GM18861 (cell line): Measurements from ENCODE around the gene SLC8B1.

Source experiments
- ATAC-seq: cut with Tn5 transposase; IDR thresholded peaks from one replicate; pipeline ENCODE4 v1.9.1; 2021; ENCODE audit not compliant: unreplicated experiment

Gene SLC8B1

DNA sequence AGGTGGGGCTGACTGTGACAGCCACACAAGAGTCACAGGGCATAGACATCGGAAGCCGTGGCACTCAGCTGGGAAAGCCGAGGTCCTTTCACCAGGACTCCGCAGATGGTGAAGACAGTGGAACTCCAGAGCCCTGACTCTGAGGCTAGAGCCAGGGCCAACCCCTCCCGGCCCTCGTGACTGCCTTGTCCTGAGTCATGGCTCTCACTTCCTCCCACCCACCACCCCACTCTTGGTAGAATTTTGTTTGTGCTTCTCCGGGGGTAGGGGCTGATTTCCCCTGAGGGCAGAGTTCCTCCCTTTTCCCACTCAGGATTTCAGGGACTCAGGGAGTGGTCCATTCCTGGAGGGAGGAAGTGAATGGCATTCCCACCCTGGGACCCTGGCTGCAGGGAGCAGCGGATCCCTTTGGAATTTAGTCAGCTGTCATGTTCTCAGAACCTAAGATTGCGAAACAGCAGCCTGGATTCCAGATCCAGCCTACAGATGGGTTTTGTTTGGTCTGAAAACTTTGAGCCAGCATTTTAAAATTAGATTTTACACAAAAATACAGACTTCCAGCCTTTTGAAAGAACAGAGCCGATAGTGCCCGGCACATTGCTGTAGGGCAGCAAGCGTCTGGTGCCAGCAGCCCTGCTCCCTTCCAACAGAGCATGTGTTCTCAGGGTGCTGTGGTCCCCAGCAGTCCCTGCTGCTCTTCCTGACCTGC, 62.9 kb downstream of the SLC8B1 start:
- ATAC-seq = no peak

DNA sequence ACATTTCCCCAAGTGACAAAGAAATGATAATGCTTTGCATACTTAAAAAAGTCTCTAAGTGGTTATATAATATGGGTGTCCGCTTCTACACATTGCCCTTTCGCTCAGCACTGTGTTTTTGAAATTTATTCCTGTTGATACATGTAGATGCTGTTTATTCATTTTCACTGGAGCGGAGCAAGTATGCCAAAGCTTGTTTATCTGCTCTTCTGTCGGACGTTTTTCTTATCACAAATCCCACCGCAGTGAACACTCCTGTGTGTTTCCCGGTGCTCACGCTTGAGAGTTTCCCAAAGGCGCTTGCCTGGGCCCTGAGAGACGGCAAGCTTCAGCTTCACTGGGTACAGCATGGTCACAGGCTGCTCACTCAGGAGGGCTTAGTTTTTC, 63.5 kb downstream of the SLC8B1 start:
- no peak for ATAC-seq

DNA sequence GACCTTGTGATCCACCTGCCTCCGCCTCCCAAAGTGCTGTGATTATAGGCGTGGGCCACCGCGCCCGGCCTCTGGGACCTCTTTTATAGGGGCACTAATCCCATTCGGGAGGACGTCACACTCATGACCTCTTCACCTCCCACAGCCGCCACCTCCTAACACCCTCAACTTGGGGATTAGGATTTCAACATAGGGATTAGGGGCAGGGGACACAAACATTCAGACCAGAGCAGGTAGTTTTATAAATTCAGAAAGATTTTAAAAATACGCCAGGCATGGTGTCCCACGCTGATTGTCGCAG, 64.2 kb downstream of the SLC8B1 start:
- ATAC-seq = no peak

DNA sequence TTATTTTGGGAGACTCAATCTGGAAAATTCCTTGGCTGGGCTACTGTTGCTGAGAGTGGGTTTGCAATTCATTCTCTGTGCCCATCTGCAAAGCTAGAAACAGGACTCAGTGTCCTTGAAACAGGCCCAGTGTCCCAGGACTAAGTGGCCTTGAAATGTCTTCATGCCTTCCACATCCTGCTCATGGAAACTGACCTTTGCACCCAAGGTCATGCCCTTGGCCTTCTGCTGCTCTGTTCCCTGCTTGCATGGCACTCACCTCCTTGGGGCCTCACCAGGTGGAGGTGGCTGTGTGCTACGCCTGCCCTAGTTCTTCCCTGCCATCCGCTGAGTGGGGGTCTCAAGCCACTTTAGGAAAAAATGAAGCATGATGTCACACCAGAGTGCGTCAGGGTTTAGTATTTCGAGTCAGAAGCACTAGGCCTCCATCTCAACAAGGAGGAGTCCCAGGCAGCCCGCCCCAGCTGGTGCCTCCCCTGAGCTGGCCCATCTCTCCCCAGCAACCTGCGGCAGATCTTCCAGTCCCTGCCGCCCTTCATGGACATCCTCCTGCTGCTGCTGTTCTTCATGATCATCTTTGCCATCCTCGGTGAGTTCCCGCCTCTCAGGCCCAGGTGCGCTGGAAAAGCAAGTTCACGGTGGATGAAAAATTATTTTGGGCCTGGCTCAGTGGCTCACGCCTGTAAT, 65.5 kb downstream of the SLC8B1 start:
- no peak for ATAC-seq

DNA sequence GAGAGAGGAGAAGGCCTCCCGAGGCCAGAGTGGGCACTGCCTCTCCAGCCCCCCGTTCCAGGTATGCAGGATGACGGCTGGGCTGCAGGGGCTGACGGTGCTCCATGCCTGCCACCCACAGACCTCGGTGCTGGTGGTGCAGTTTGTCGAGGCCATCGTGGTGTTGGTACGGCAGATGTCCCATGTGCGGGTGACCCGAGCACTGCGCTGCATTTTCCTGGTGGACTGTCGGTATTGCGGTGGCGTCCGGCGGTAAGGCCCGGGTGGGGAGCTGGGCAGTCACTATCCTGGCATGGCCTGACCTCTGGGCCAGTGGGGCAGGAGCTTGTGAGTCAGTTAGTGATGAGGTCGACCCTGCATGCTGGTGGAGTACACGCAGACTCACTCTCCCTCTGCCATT, 66.3 kb downstream of the SLC8B1 start:
- ATAC-seq = no peak

DNA sequence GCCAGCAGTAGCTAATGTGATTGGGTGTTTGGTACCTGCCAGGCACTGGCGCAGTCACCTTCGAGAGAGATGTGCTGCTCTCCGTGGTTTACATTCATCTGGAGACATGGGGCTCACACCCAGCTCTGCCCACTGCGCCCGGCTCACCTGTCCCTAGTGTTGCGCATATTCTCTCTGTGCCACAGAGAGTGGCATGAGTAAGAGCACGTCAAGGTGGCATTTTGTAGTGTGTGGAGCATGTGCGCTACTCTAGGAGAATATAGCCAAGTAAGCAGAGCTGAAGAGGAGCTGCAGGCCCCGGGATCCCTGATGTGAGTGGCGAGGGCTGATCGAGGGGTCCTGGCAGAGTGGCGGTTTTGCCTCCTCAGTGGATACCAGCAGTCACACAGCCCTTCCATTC, 66.8 kb downstream of the SLC8B1 start:
- ATAC-seq = no peak

DNA sequence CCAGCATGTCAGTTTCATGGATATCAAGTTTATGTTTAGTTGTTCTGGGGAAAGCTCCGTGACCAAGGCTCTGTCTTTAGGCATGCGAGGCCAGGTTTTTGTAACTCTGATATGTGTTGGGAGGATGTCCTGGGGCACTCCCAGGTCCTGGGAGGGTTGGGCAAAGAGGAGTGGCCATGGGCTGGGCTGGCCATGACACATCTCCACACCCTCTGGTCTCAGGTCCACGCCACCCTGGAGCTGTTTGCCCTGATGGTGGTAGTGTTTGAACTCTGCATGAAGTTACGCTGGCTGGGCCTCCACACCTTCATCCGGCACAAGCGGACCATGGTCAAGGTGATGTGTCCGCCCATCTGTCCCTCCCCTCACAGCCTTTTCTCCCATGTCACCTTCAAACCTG, 67.3 kb downstream of the SLC8B1 start:
- ATAC-seq = no peak

DNA sequence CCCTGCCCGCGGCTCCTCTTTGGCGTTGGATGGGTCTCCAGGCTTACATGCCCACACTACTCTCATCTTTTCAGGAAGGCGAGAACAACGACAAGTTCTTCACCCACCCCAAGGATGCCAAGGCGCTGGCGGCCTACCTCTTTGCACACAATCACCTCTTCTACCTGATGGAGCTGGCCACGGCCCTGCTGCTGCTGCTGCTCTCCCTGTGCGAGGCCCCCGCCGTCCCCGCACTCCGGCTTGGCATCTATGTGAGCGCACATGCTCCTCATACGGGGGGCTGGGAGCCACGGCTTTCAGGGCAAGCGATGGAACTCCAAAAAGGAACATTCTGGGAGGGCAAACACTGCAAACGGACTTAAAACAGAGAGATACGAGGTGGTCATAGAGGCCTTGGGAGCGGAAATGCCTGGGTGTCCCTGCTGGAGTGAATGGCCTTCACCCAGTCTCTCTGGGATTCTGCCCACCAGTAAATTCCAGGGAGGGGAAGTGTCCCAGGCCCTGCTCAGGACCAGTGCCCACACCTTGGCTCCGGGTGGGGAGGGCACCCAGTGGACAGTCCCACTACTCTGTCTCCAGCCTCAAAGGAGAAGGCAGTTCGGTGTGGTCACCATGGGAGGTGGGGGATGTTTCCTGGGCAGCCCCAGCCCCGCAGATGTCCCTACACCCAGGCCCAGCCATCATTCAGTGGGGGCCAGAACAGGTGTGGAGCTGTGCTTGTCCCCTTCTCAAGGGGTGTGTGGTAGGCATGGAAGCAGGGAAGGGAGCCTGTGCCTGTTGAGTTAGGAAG, 68.6 kb downstream of the SLC8B1 start:
- no peak for ATAC-seq

DNA sequence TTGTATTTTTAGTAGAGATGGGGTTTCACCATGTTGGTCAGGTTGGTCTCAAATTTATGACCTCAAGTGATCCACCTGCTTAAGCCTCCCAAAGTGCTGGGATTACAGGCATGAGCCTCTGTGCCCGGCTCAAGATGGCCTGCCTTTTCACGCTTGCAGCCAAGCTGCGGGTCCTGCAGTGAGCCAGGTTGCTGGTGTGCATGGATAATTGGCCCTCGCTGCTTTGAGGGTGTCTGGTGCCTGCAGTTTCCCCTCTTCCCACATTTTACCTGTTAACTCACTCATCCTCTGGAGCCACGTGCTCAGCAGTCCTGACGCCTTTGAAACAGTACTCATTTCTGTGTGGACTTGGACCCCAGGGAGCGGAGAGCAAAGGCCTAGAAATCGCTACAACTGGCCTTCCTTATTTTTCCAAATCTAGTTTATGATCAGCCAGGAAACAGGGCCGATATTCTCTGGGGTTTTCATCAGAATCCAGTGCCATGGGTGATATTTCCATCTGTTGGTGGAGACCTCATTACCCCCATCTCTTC, 71.4 kb downstream of the SLC8B1 start:
- no peak for ATAC-seq

DNA sequence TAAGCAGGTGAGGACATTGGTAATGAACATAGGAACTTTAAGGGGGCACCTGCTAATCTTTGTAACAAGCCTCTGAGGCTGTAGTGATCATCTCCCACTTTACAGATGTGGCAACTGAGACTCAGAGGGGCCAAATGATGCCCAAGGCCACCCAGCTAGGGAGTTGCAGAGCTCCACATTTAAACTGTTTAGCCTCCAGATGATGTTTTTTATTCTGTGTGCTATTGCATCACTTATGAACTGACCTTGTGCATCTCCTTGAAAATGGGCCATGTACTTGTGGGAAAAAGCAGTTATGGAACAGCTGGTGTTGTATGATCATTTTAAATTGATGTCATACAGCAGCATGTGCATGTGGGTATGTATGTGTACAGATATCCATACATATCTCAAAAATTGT, 72.2 kb downstream of the SLC8B1 start:
- ATAC-seq = no peak

DNA sequence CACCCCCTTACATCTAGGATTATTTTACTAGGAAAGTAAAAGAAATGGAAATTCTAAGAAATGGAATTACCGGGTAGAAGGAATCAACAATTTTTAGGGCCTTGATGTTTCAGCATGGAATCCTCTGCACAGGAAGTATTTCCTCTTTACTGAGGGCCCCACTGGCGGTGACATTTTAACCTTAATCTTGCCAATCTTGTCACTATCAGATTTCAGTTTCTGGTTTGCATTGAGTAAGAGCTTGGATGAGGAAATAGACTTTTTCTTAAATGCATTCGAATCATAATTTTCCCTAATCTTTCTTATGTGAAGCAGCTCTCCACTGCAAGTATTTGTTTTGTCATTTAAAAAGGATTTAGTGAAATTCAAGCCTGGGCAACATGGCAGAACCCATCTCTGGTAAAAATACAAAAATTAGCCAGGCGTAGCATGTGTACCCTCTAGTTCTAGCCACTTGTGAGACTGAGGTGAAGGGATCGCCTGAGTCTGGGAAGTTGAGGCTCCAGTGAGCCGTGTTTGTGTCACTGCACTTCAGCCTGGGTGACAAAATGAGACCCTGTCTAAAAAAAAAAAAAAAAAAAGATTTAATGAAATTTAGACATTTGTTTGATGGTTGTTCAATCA, 73.0 kb downstream of the SLC8B1 start:
- ATAC-seq = no peak

DNA sequence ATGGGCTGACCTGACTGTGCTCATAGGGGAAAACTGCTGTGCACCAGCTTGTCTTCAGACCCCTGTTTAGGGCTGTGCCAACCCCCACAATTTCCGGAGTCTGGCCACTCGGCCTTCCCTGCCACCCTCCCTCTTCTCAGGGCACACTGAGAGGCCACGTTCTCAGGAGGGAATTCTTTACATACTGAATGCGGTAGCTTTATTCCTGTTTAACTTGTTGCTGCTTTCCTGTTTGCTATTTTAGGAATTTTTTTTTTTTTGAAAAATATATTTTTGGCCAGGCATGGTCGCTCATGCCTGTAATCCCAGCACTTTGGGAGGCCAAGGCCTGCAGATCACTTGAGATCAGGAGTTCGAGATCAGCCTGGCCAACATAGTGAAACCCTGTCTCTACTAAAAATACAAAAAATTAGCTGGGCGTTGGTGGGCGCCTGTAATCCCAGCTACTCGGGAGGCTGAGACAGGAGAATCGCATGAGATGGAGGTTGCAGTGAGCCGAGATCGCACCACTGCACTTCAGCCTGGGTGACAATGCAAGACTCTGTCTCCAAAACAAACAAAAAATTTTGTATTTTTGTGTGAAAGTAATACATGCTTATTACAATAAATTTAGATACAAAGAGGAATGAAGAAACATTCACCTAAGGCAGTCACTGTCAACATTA, 74.1 kb downstream of the SLC8B1 start:
- no peak for ATAC-seq

DNA sequence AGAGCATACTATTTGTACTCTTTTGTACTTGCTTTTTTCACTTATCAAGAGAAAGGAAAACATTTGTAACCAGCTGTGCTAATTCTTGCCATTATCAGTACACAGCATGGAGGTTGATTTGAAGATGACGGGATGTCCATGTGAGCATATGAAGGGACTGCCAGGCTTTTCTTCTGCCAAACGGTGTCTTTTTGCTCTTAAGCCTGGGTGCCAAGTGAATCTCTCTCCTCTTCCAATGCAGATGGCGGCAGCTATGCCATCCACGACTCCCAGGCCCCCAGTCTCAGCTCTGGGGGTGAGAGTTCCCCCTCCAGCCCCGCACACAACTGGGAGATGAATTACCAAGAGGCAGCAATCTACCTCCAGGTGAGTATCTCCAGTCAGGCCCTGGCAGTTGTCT, 74.8 kb downstream of the SLC8B1 start:
- ATAC-seq = no peak

DNA sequence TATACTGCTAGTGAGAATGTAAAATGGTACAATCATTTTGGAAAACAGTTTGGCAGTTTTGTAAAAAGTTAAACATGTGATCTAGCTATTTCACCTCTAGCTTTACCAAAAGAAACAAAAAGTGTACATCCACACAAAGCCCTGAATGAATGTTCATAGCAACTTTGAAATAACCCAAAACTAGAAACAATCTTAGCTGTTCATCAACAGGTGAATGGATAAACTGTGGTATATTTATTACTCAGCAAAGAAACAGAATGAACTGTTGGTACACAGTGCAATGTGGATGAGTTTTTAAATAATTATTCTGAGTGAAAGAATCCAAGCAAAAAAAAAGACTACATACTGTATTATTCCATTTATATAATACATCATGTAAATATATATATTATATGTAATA, 77.3 kb downstream of the SLC8B1 start:
- ATAC-seq = no peak

DNA sequence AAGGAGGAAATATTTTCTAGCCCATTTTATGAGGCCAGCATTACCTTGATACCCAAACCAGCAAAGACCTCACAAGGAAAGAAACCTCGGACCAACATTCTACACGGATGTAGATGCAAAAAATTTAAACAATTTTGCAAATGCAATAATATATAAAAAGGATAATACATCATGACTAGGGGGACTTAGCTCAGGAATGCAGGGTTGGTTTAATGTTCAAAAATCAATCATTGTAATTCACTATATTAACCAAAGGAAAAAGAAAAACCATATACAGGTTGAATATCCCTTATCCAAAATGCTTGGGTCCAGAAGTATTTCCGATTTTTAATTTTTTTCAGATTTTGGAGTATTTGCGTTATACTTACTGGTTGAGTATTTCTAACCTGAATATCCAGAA, 80.6 kb downstream of the SLC8B1 start:
- no peak for ATAC-seq

DNA sequence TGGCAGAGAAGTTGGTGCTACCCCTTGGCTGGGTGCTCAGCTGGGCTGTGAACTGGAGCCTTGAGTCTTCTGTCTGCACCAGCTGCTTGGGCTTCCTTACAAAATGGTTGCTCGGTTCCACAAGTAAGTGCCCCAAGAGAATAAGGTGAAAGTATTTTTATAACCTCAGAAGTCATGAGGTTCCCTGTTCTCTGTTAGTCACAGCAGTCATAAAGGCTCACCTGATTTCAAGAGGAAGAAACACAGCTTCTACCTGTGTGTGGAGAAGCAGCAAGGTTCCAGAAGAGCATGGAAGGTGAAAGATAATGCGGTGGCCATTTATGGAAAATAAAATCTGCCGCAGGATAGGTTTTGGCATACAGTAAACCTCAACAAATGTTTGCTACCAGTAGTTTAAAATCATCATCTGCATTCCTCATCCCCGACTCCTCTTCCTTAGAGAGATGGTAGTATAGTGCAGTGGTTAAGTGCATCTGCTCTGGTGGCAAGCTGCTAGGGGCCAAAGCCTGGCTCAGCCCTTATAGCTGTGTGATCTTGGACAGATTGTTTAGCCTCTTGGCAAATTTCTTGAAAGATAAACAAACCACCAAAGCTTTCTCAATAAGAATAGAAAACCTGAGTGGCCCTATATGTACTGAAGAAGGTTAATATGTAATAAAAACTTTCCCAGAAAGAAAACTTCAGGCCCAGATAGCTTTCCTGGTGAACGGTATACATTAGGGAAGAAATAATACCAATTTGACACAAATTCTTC, 81.2 kb downstream of the SLC8B1 start:
- ATAC-seq = no peak

DNA sequence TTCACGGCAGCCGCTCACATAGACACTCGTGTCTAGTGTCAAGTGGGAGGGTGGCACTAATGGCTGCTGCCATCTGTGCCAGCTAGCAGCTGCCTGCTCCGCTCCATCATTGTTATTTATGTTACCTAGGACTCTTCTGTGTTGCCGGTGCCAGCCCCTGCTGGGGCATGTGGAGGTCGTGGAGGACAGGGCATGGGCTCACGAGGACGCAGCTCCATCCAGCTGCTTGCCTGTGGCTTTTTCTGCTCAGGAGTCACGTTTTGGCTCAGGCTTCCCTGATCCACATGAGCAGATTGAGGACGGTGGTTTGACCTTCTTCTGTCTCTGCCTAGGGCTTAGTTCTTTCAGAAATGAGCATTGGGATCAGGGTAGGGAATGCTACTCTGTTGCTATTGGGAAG, 82.4 kb downstream of the SLC8B1 start:
- ATAC-seq = no peak

DNA sequence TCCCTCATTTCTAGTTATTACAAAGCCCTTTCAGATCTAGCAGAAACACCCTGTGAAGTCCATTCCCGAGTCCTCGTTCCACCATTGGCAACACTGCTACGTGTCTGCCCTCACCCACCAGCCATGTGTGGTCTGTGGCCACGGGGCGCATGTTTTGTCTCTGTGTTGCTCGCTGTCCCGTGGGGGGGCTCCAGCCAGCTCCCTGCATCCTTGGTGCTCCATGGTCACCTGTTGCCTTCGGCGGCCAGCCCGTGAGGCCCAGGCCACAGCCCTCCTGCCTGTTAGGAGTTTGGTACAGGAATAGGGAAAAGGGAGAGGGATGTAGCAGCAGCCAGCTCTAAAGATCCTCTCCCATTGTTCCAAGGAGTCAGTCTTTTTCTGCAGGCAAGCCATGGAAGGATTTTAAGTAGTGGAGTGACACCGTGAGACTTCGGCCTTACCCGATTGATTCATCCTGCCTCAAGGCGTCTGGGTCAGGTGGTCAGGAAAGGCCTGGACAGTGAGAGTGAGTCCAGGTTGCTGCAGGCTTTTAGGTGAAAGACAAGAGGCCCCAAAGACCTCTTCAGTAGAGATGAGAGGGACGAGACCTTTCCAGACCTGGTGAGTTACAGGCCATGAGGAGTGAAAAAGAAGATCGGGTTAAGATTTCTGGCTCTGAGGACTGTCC, 83.4 kb downstream of the SLC8B1 start:
- no peak for ATAC-seq

DNA sequence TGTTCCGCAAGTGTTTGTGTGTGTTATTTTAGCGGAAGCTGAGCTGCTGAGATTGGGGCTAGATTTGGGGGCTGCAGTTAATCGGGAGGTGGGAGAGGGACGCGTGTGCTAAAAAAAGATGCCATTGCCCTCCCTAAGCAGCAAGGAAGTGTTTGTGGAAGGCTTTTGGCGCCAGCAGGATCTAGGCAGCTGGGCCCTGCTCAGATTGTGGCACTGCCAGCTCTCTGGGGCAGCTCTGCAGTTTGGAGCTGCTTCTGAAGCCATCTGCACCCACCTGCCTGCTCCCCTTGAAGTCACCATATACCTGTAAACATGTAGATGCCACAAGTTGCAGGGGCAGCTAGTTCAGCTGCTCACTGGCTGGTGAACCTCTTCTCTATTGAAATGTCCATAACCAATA, 84.9 kb downstream of the SLC8B1 start:
- ATAC-seq = no peak

DNA sequence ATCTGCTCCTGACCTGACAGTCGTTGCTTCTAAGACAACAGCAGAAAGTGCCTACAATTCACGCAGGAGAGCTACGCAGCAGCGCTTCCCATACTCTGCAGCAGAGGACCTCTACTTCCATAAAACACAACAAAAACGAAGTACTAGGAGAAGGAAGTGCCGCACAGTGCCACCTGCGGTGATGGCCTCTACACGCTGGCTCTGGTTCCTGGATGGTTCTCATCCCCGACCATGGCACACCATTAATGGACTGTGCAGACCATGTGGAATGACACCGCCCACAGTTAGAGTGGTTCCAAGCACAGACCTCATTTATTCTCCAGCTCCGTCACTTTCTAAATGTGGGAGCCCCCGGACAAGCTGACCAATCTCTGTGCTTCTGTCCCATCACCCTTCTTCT, 85.4 kb downstream of the SLC8B1 start:
- no peak for ATAC-seq
